Measurements from ENCODE around the gene MYO3B. TPM values are rescaled to one million over a fixed set of nuclear protein-coding genes. Genes with fewer than 3 reads are reported as not detected.

MYO3B gene
- total RNA-seq, 3 donors from 2014 or later (not counting 1 experiment from before 2014, with no cell fraction given) = 0.68 to 0.88 (median 0.75) TPM

- 79% methylated on average over 5 of the region's 8 CpGs for WGBS (ENCODE audit: insufficient coverage)
- peaks cover 4 to 8% of the 10 kb centered on the region in 2 donors for H3K27me3 Mint-ChIP-seq (ENCODE audit: low read depth in 2 of 2)
- no peaks in the 10 kb centered on the region for H3K9me3 Mint-ChIP-seq
- Histone ChIP-seq H3K4me3 (ENCODE audit: low read length) (no peak overlapping the region), H3K27ac (ENCODE audit: low read length) (no peak overlapping the region), H3K36me3 (ENCODE audit: control insufficient read depth, insufficient read depth, low read length) (no peaks in the 10 kb centered on the region), H3K4me1 (ENCODE audit: control insufficient read depth, insufficient read depth, low read length) (no peaks in the 10 kb centered on the region), H3K27me3 (ENCODE audit: control insufficient read depth, insufficient read depth, low read length) (no peaks in the 10 kb centered on the region), H3K9me3 (ENCODE audit: control insufficient read depth, insufficient read depth, low read length) (no peaks in the 10 kb centered on the region)
- H3K36me3 Mint-ChIP-seq = no peaks in the 10 kb centered on the region
- no peak overlapping the region for H3K27ac Mint-ChIP-seq
- no peak for DNase-seq
- intact Hi-C loops (cut with micrococcal nuclease) = no loop called here
- H3K4me3 Mint-ChIP-seq = no peak overlapping the region
- no peak for ATAC-seq
- H3K4me1 Mint-ChIP-seq = no peaks in the 10 kb centered on the region
- TF ChIP-seq, protein P1, sequence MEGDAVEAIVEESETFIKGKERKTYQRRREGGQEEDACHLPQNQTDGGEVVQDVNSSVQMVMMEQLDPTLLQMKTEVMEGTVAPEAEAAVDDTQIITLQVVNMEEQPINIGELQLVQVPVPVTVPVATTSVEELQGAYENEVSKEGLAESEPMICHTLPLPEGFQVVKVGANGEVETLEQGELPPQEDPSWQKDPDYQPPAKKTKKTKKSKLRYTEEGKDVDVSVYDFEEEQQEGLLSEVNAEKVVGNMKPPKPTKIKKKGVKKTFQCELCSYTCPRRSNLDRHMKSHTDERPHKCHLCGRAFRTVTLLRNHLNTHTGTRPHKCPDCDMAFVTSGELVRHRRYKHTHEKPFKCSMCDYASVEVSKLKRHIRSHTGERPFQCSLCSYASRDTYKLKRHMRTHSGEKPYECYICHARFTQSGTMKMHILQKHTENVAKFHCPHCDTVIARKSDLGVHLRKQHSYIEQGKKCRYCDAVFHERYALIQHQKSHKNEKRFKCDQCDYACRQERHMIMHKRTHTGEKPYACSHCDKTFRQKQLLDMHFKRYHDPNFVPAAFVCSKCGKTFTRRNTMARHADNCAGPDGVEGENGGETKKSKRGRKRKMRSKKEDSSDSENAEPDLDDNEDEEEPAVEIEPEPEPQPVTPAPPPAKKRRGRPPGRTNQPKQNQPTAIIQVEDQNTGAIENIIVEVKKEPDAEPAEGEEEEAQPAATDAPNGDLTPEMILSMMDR (IDR thresholded peaks at IDR 0.05) = no peak
Measured at GRCh38 chr2:170582751-170583463, 405.0 kb downstream of the MYO3B start.

DNA sequence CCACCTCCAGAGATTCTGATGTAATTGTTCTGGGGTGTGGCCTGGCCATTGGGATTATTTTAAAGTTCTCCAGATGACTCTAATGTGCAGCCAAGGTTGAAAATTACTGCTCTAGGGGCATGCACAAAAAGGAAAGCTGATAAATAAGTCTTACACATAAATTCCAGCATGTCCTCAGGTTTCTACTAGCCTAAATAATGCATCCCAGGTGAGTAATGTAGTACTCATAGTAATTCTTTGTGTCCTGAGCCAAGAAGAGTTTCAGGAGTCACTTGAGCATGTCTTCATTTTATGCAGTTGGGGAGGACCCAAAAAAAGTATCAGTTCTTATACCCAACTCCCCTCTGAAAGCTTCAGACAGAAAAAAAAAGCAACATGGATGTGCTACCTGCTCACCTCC is 407.1 kb downstream of the MYO3B start:
- TF ChIP-seq, protein P1 (IDR thresholded peaks at IDR 0.05) = no peak
- intact Hi-C loops (cut with micrococcal nuclease) = no loop called here

DNA sequence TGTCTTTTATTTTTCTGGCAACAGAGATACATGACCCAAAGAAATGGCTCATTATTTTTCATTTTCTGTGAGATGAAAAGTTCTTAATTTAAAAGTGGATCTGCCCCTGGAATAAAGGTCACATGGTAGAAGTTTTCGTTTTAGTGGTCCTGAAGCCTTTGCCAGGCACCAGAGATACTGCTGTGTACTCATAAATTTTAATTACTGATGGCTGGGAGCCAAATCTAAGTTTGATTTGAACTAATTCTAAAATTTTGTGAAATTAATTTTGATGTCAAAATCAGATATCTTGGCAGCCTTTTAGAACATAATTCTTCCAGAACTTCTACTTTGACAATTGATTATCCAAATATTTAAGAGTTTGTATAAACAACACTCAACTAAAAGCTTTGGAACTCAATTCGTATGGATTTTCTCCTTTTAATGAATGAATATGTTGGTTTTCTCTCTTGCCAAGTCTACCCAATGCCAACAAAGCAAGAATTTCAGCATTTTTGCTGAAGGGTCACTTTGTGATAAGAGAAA is 408.7 kb downstream of the MYO3B start:
- no peak for DNase-seq
- H3K9me3 Mint-ChIP-seq = no peaks in the 10 kb centered on the region
- no peaks in the 10 kb centered on the region for H3K4me1 Mint-ChIP-seq
- intact Hi-C loops (cut with micrococcal nuclease) = no loop called here
- TF ChIP-seq, protein P1 (IDR thresholded peaks at IDR 0.05) = no peak
- no peak overlapping the region for H3K4me3 Mint-ChIP-seq
- H3K36me3 Mint-ChIP-seq = no peaks in the 10 kb centered on the region
- no peaks in the 10 kb centered on the region for H3K36me3 ChIP-seq (ENCODE audit: control insufficient read depth, insufficient read depth, low read length)
- H3K27me3 ChIP-seq (ENCODE audit: control insufficient read depth, insufficient read depth, low read length) = no peaks in the 10 kb centered on the region
- WGBS (ENCODE audit: insufficient coverage) = 67% methylated on average over 2 of the region's 2 CpGs
- no peaks in the 10 kb centered on the region for H3K4me1 ChIP-seq (ENCODE audit: control insufficient read depth, insufficient read depth, low read length)
- H3K4me3 ChIP-seq (ENCODE audit: low read length) = no peak overlapping the region
- no peak overlapping the region for H3K27ac Mint-ChIP-seq
- no peak overlapping the region for H3K27ac ChIP-seq (ENCODE audit: low read length)
- no peaks in the 10 kb centered on the region for H3K9me3 ChIP-seq (ENCODE audit: control insufficient read depth, insufficient read depth, low read length)
- peaks cover 6 to 15% of the 10 kb centered on the region in 2 donors for H3K27me3 Mint-ChIP-seq (ENCODE audit: low read depth in 2 of 2)
- no peak for ATAC-seq

More for the DNA sequence above, 407.1 kb downstream of the MYO3B start:
- Histone ChIP-seq H3K36me3 (ENCODE audit: control insufficient read depth, insufficient read depth, low read length) (no peaks in the 10 kb centered on the region), H3K4me1 (ENCODE audit: control insufficient read depth, insufficient read depth, low read length) (no peaks in the 10 kb centered on the region), H3K9me3 (ENCODE audit: control insufficient read depth, insufficient read depth, low read length) (no peaks in the 10 kb centered on the region), H3K27me3 (ENCODE audit: control insufficient read depth, insufficient read depth, low read length) (no peaks in the 10 kb centered on the region), H3K4me3 (ENCODE audit: low read length) (no peak overlapping the region), H3K27ac (ENCODE audit: low read length) (no peak overlapping the region)
- H3K36me3 Mint-ChIP-seq = no peaks in the 10 kb centered on the region
- no peak overlapping the region for H3K27ac Mint-ChIP-seq
- no peak overlapping the region for H3K4me3 Mint-ChIP-seq
- H3K9me3 Mint-ChIP-seq = no peaks in the 10 kb centered on the region
- DNase-seq (no peak), ATAC-seq (no peak)
- no peaks in the 10 kb centered on the region for H3K4me1 Mint-ChIP-seq
- H3K27me3 Mint-ChIP-seq (ENCODE audit: low read depth in 2 of 2) = peaks cover 6 to 15% of the 10 kb centered on the region in 2 donors

GRCh38 chr2:170587117-170587516 is 409.2 kb downstream of the MYO3B start:
- no peak overlapping the region for H3K27ac Mint-ChIP-seq
- H3K9me3 Mint-ChIP-seq = no peaks in the 10 kb centered on the region
- intact Hi-C loops (cut with micrococcal nuclease) = no loop called here
- H3K9me3 ChIP-seq (ENCODE audit: control insufficient read depth, insufficient read depth, low read length) = no peaks in the 10 kb centered on the region
- no peaks in the 10 kb centered on the region for H3K36me3 Mint-ChIP-seq
- no peaks in the 10 kb centered on the region for H3K27me3 ChIP-seq (ENCODE audit: control insufficient read depth, insufficient read depth, low read length)
- no peaks in the 10 kb centered on the region for H3K4me1 ChIP-seq (ENCODE audit: control insufficient read depth, insufficient read depth, low read length)
- no peaks in the 10 kb centered on the region for H3K36me3 ChIP-seq (ENCODE audit: control insufficient read depth, insufficient read depth, low read length)
- no peak for ATAC-seq
- TF ChIP-seq, protein P1 (IDR thresholded peaks at IDR 0.05) = no peak
- H3K27me3 Mint-ChIP-seq (ENCODE audit: low read depth in 2 of 2) = peaks cover 6 to 15% of the 10 kb centered on the region in 2 donors
- no peak overlapping the region for H3K4me3 Mint-ChIP-seq
- H3K4me3 ChIP-seq (ENCODE audit: low read length) = no peak overlapping the region
- no peak overlapping the region for H3K27ac ChIP-seq (ENCODE audit: low read length)
- DNase-seq = no peak
- 67% methylated on average over 2 of the region's 2 CpGs for WGBS (ENCODE audit: insufficient coverage)
- H3K4me1 Mint-ChIP-seq = no peaks in the 10 kb centered on the region
